Central memory CD8-positive, alpha-beta T cell (primary cell): ENCODE measurements around the gene ATF6.

Experiments used
- ATAC-seq: fragments of 150-1000 bp; cut with Tn5 transposase; replicated peaks from 2 replicates; pipeline ENCODE4 v1.10.0; 2022; ENCODE audit warnings: mild to moderate bottlenecking, moderate FRiP score, moderate number of reproducible peaks; ENCODE audit not compliant: poor library complexity, severe bottlenecking; ENCODE audit errors: extremely low read depth
- DNase-seq, 2 donors: peaks; one replicate each; pipeline ENCODE4 v3.0.0; 2021; ENCODE audit warnings: low spot score in 2 of 2
- H3K27ac Mint-ChIP-seq: one replicate; pipeline ENCODE4 v1.8.0; 2022; ENCODE audit warnings: low read depth, mild to moderate bottlenecking, moderate library complexity, mixed read lengths
- H3K27me3 Mint-ChIP-seq: one replicate; pipeline ENCODE4 v1.8.0; 2022; ENCODE audit warnings: mixed read lengths
- H3K36me3 Mint-ChIP-seq: one replicate; pipeline ENCODE4 v1.8.0; 2022; ENCODE audit warnings: mild to moderate bottlenecking, moderate library complexity, mixed read lengths; ENCODE audit not compliant: insufficient read depth
- H3K4me1 Mint-ChIP-seq: one replicate; pipeline ENCODE4 v1.8.0; 2022; ENCODE audit warnings: mixed read lengths
- H3K4me3 Mint-ChIP-seq: one replicate; pipeline ENCODE4 v1.8.0; 2022; ENCODE audit warnings: mild to moderate bottlenecking, moderate library complexity, mixed read lengths
- H3K9me3 Mint-ChIP-seq: one replicate; pipeline ENCODE4 v1.8.0; 2022; ENCODE audit warnings: mixed read lengths

ATF6 gene

GRCh38 chr1:161900160-161900559, 134.0 kb downstream of the ATF6 start:
- Mint-ChIP-seq H3K27me3 (no peaks in the 10 kb centered on the region), H3K36me3 (peaks cover 2% of the 10 kb centered on the region), H3K4me1 (no peaks in the 10 kb centered on the region), H3K4me3 (no peak overlapping the region), H3K27ac (no peak overlapping the region), H3K9me3 (no peaks in the 10 kb centered on the region)
- DNase-seq (no peak), ATAC-seq (no peak)

- Mint-ChIP-seq H3K27ac (no peak overlapping the region), H3K36me3 (peaks cover 2% of the 10 kb centered on the region), H3K27me3 (no peaks in the 10 kb centered on the region), H3K4me3 (no peak overlapping the region), H3K4me1 (no peaks in the 10 kb centered on the region), H3K9me3 (no peaks in the 10 kb centered on the region)
- no peak for DNase-seq
- no peak for ATAC-seq
Measured at GRCh38 chr1:161902182-161902581, 136.1 kb downstream of the ATF6 start.

GRCh38 chr1:161905269-161905884, 139.3 kb downstream of the ATF6 start:
- Mint-ChIP-seq H3K27ac (no peak overlapping the region), H3K4me3 (no peak overlapping the region), H3K4me1 (no peaks in the 10 kb centered on the region), H3K9me3 (no peaks in the 10 kb centered on the region), H3K27me3 (no peaks in the 10 kb centered on the region), H3K36me3 (peaks cover 3% of the 10 kb centered on the region)
- DNase-seq (no peak), ATAC-seq (no peak)

GRCh38 chr1:161907265-161907664, 141.1 kb downstream of the ATF6 start:
- DNase-seq (no peak), ATAC-seq (no peak)
- H3K27ac Mint-ChIP-seq: no peak overlapping the region
- H3K4me1 Mint-ChIP-seq: no peaks in the 10 kb centered on the region
- no peaks in the 10 kb centered on the region for H3K27me3 Mint-ChIP-seq
- no peaks in the 10 kb centered on the region for H3K9me3 Mint-ChIP-seq
- no peak overlapping the region for H3K4me3 Mint-ChIP-seq
- peaks cover 3% of the 10 kb centered on the region for H3K36me3 Mint-ChIP-seq

GRCh38 chr1:161908264-161908663, 142.1 kb downstream of the ATF6 start:
- ATAC-seq (no peak), DNase-seq (no peak)
- no peaks in the 10 kb centered on the region for H3K27me3 Mint-ChIP-seq
- H3K27ac Mint-ChIP-seq: no peak overlapping the region
- no peaks in the 10 kb centered on the region for H3K4me1 Mint-ChIP-seq
- no peaks in the 10 kb centered on the region for H3K9me3 Mint-ChIP-seq
- no peak overlapping the region for H3K4me3 Mint-ChIP-seq
- peaks cover 3% of the 10 kb centered on the region for H3K36me3 Mint-ChIP-seq

GRCh38 chr1:161910604-161911003, 144.5 kb downstream of the ATF6 start:
- no peak for DNase-seq
- no peak for ATAC-seq
- no peaks in the 10 kb centered on the region for H3K4me1 Mint-ChIP-seq
- peaks cover 3% of the 10 kb centered on the region for H3K36me3 Mint-ChIP-seq
- no peaks in the 10 kb centered on the region for H3K27me3 Mint-ChIP-seq
- H3K4me3 Mint-ChIP-seq: no peak overlapping the region
- no peaks in the 10 kb centered on the region for H3K9me3 Mint-ChIP-seq
- H3K27ac Mint-ChIP-seq: no peak overlapping the region

- no peak overlapping the region for H3K27ac Mint-ChIP-seq
- DNase-seq: no peak
- H3K4me1 Mint-ChIP-seq: no peaks in the 10 kb centered on the region
- H3K36me3 Mint-ChIP-seq: peaks cover 3% of the 10 kb centered on the region
- ATAC-seq: no peak
- H3K9me3 Mint-ChIP-seq: no peaks in the 10 kb centered on the region
- no peaks in the 10 kb centered on the region for H3K27me3 Mint-ChIP-seq
- H3K4me3 Mint-ChIP-seq: no peak overlapping the region
Measured at GRCh38 chr1:161913482-161914140, 147.5 kb downstream of the ATF6 start.

GRCh38 chr1:161914595-161914994, 148.5 kb downstream of the ATF6 start:
- ATAC-seq: no peak
- H3K36me3 Mint-ChIP-seq: peaks cover 1% of the 10 kb centered on the region
- no peak overlapping the region for H3K4me3 Mint-ChIP-seq

GRCh38 chr1:161915051-161915503, 149.0 kb downstream of the ATF6 start:
- Mint-ChIP-seq H3K27me3 (no peaks in the 10 kb centered on the region), H3K27ac (no peak overlapping the region), H3K36me3 (peaks cover 2% of the 10 kb centered on the region), H3K4me1 (peaks cover 5% of the 10 kb centered on the region), H3K9me3 (no peaks in the 10 kb centered on the region), H3K4me3 (no peak overlapping the region)
- ATAC-seq: no peak
- DNase-seq: no peak

More at GRCh38 chr1:161914595-161914994, 148.5 kb downstream of the ATF6 start:
- Mint-ChIP-seq H3K27me3 (no peaks in the 10 kb centered on the region), H3K27ac (no peak overlapping the region), H3K4me1 (peaks cover 4% of the 10 kb centered on the region), H3K9me3 (no peaks in the 10 kb centered on the region)
- DNase-seq: no peak

GRCh38 chr1:161915978-161916377, 149.9 kb downstream of the ATF6 start:
- DNase-seq (no peak), ATAC-seq (no peak)
- Mint-ChIP-seq H3K27ac (no peak overlapping the region), H3K36me3 (peaks cover 2% of the 10 kb centered on the region), H3K9me3 (no peaks in the 10 kb centered on the region), H3K27me3 (no peaks in the 10 kb centered on the region), H3K4me3 (no peak overlapping the region), H3K4me1 (peaks cover 8% of the 10 kb centered on the region)

GRCh38 chr1:161919229-161919628, 153.1 kb downstream of the ATF6 start:
- H3K27ac Mint-ChIP-seq: no peak overlapping the region
- DNase-seq (no peak), ATAC-seq (no peak)
- no peaks in the 10 kb centered on the region for H3K27me3 Mint-ChIP-seq
- no peak overlapping the region for H3K4me3 Mint-ChIP-seq
- H3K4me1 Mint-ChIP-seq: peaks cover 15% of the 10 kb centered on the region
- H3K36me3 Mint-ChIP-seq: peaks cover 2% of the 10 kb centered on the region
- H3K9me3 Mint-ChIP-seq: no peaks in the 10 kb centered on the region

GRCh38 chr1:161921491-161921890, 155.4 kb downstream of the ATF6 start:
- Mint-ChIP-seq H3K9me3 (no peaks in the 10 kb centered on the region), H3K27ac (peak overlapping the region; percentile 22), H3K27me3 (no peaks in the 10 kb centered on the region), H3K4me1 (peaks cover 25% of the 10 kb centered on the region), H3K4me3 (no peak overlapping the region), H3K36me3 (peaks cover 2% of the 10 kb centered on the region)
- DNase-seq: no peak
- no peak for ATAC-seq

GRCh38 chr1:161921990-161922389, 155.9 kb downstream of the ATF6 start:
- Mint-ChIP-seq H3K4me3 (no peak overlapping the region), H3K27me3 (no peaks in the 10 kb centered on the region), H3K9me3 (no peaks in the 10 kb centered on the region), H3K27ac (no peak overlapping the region), H3K4me1 (peaks cover 25% of the 10 kb centered on the region), H3K36me3 (peaks cover 2% of the 10 kb centered on the region)
- DNase-seq (no peak), ATAC-seq (no peak)
